Gastroesophageal sphincter (tissue), 4 donors: ENCODE measurements around the gene CCNC. TPM values are rescaled to one million over a fixed set of nuclear protein-coding genes. Genes with fewer than 3 reads are reported as not detected.

Source experiments
- ATAC-seq: fragments of 150-250 bp; one replicate; pipeline ENCODE4 v1.9.1; 2016; ENCODE audit warnings: mild to moderate bottlenecking, moderate library complexity
- H3K27ac ChIP-seq, 4 donors: fragments of 200-600 bp; sonication (generic) in 3 of 4; 1 replicate in 3 of 4; 2 replicates in 1 of 4; pipeline ENCODE4 v1.5.1; 2016 to 2019
- H3K27me3 ChIP-seq: fragments of 200-600 bp; sonication (generic); one replicate; pipeline ENCODE4 v1.5.1; 2019
- H3K36me3 ChIP-seq, 2 donors: fragments of 200-600 bp; sonication (generic); one replicate each; pipeline ENCODE4 v1.5.1; 2019; ENCODE audit warnings: control low read depth in 1 of 2
- H3K4me1 ChIP-seq, 3 donors: fragments of 200-600 bp; sonication (generic); 1 replicate in 2 of 3; 2 replicates in 1 of 3; pipeline ENCODE4 v1.5.1; 2016 to 2019; ENCODE audit warnings: control low read depth in 2 of 3
- H3K4me3 ChIP-seq, 2 donors: fragments of 200-600 bp; sonication (generic); one replicate each; pipeline ENCODE4 v1.5.1; 2019; ENCODE audit warnings: mild to moderate bottlenecking in 1 of 2, moderate library complexity in 1 of 2
- H3K9me3 ChIP-seq, 3 donors: fragments of 200-600 bp; sonication (generic); one replicate each; pipeline ENCODE4 v1.5.1; 2017 to 2019; ENCODE audit warnings: control low read depth in 2 of 3
- EP300 ChIP-seq: sonication (generic); formaldehyde crosslinking; IDR thresholded peaks from one replicate; pipeline ENCODE4 v1.6.1; 2017; ENCODE audit warnings: antibody characterized with exemption, mild to moderate bottlenecking
- POLR2A ChIP-seq, 2 donors: fragments of 450-650 bp; IDR thresholded peaks; one replicate each; pipeline ENCODE4 v1.6.1; 2017; ENCODE audit warnings: antibody characterized with exemption in 2 of 2, mild to moderate bottlenecking in 2 of 2, moderate library complexity in 1 of 2
- POLR2AphosphoS5 ChIP-seq: sonication (generic); formaldehyde crosslinking; IDR thresholded peaks from one replicate; pipeline ENCODE4 v1.6.1; 2017; ENCODE audit warnings: antibody characterized with exemption
- WGBS, 2 donors: methylation state at CpG; one replicate each; pipeline ENCODE4 v1.1.5; 2018; ENCODE audit warnings: low coverage in 1 of 2; 5-methylcytosine and 5-hydroxymethylcytosine counted together
- total RNA-seq, 4 donors: library from RNA; depleted of rRNA; stranded (reverse); fragments of >200 nt; gene quantifications; one replicate each; pipeline ENCODE4 v1.1.0, GENCODE V29; 2016
- TF ChIP-seq, protein P1 (sequence below), 4 experiments: fragments of 200-600 bp in 2 of 4; fragments of 450-650 bp in 2 of 4; sonication (generic) in 1 of 4; IDR thresholded peaks; one replicate each; pipeline ENCODE4 v1.5.1; 2017 to 2019; ENCODE audit warnings: antibody characterized with exemption in 4 of 4, mild to moderate bottlenecking in 2 of 4, moderate library complexity in 2 of 4

The CCNC gene, protein sequence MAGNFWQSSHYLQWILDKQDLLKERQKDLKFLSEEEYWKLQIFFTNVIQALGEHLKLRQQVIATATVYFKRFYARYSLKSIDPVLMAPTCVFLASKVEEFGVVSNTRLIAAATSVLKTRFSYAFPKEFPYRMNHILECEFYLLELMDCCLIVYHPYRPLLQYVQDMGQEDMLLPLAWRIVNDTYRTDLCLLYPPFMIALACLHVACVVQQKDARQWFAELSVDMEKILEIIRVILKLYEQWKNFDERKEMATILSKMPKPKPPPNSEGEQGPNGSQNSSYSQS
- total RNA-seq = 10 to 100 TPM; 31.6 to 66.2 (median 40.4) TPM

DNA sequence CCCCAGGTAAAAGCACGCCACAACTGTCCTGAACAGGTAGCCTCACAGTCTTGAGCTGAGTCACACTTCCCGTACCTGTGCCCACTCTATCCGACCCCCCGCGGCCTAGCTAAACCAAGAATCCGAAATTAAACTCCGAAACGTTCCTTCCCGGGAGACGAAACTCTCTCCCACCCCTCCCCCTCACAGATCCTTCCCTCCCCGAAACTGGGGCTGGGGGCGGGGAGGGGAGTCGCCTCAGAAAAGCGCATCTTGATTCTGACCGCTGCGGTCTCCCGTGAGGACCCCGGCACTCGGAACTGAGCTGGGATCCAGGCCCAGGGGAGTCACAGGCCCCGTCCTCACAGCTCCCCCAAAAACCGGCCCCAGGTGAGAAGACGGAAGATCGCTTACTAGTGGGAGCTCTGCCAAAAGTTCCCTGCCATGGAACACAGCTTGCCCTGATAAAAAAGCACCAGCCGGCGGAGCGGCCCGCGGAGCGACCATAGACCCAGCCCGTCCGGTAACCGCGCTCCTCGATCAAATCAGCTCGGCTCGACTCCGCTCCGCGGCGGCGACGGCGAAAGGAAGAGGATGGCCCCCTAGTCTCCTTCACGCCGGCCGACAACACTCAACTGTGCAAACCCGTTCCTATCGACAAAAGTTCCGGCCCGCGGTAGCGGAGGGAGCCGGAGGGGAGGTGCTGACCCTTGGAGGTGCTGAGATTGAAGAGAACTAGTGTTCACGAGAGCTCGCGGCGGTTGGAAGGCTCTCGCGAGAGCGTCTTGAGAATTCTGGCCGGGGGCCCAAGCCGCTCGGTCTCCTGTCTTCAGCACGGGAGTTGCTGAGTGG lies at the start of gene CCNC:
TSS of gene CCNC (minus strand) at position 558 of the 831 bp plus-strand sequence. CDS start at position 425, 133 bp downstream.
- Histone ChIP-seq H3K4me1 (peaks cover 0 to 17% (median 4%) of the 10 kb centered on the region in 3 donors), H3K27ac (peak within 1 kb of the TSS; percentile 21 to 86 (median 82)), H3K4me3 (peak within 1 kb of the TSS; percentile 74 to 95), H3K27me3 (no peaks in the 10 kb centered on the region), H3K36me3 (no peaks in the 10 kb centered on the region), H3K9me3 (no peaks in the 10 kb centered on the region)
- TF ChIP-seq POLR2A (IDR thresholded peaks at IDR 0.05) (peak; percentile 39 to 59), EP300 (no peak), POLR2AphosphoS5 (peak; percentile 86)
- TF ChIP-seq, protein P1, sequence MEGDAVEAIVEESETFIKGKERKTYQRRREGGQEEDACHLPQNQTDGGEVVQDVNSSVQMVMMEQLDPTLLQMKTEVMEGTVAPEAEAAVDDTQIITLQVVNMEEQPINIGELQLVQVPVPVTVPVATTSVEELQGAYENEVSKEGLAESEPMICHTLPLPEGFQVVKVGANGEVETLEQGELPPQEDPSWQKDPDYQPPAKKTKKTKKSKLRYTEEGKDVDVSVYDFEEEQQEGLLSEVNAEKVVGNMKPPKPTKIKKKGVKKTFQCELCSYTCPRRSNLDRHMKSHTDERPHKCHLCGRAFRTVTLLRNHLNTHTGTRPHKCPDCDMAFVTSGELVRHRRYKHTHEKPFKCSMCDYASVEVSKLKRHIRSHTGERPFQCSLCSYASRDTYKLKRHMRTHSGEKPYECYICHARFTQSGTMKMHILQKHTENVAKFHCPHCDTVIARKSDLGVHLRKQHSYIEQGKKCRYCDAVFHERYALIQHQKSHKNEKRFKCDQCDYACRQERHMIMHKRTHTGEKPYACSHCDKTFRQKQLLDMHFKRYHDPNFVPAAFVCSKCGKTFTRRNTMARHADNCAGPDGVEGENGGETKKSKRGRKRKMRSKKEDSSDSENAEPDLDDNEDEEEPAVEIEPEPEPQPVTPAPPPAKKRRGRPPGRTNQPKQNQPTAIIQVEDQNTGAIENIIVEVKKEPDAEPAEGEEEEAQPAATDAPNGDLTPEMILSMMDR (IDR thresholded peaks at IDR 0.05) = no peak
- 0% methylated on average over 5 to 6 of the region's 64 CpGs for WGBS, 2 donors
- ATAC-seq = peak; percentile 99

DNA sequence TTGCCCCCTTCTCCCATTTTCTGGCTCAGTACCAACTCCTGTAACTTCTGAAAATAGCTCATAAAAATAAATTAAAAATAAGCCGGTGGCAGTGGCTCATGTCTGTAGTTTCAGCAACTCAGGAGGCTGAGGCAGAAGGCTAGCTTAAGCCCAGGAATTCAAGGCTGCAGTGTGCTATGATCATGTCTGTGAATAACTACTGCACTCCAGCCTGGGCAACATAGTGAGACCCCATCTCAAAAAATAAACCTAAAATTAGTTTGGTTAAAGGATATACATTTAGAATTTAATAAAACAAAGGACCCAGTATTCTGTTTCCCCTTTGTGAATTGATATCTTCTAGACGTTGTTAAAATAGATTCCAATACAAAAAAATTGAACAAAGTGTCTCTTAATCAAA lies 48.7 kb upstream of the CCNC start:
- 0 to 59% methylated on average over 1 to 2 of the region's 2 CpGs for WGBS, 2 donors
- Histone ChIP-seq H3K36me3 (no peaks in the 10 kb centered on the region), H3K27ac (no peak overlapping the region), H3K4me1 (peaks cover 0 to 31% (median 24%) of the 10 kb centered on the region in 3 donors), H3K27me3 (peaks cover 100% of the 10 kb centered on the region), H3K9me3 (no peaks in the 10 kb centered on the region), H3K4me3 (no peak overlapping the region)
- TF ChIP-seq POLR2AphosphoS5 (no peak), EP300 (no peak), POLR2A (IDR thresholded peaks at IDR 0.05) (no peak)
- TF ChIP-seq, protein P1 (IDR thresholded peaks at IDR 0.05) = no peak
- ATAC-seq = no peak

DNA sequence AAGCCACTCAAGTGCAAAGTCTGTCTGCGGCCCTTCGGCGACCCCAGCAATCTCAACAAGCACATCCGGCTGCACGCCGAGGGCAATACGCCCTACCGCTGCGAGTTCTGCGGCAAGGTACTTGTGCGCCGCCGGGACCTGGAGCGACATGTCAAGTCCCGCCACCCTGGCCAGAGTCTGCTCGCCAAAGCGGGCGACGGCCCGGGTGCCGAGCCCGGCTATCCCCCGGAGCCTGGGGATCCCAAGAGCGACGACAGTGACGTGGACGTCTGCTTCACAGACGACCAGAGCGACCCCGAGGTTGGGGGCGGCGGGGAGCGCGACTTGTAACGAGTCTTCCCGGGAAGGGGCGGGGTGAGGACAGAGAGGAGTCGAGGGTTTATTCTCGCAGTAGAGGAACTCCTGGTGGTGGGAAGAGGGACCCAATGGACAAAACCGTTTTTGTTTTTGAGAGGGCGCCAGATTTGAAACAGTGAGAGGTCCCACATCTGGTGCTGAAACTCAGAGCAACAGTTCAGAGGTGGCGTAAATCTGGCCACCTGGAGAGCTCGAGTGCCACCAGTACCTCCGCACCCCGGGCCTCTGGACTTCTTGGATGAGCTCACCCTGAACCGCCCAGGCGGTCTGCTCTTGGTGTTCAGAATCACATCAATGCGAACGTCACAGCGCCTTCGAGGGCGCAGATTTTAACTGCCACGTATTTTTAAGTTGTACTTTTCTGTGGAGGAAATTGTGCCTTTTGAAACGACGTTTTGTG lies 46.1 kb upstream of the CCNC start:
- no peaks in the 10 kb centered on the region for H3K9me3 ChIP-seq
- ATAC-seq = no peak
- no peak overlapping the region for H3K27ac ChIP-seq
- H3K4me1 ChIP-seq = peaks cover 0 to 31% (median 24%) of the 10 kb centered on the region in 3 donors
- no peaks in the 10 kb centered on the region for H3K36me3 ChIP-seq
- 3 to 4% methylated on average over 5 to 12 of the region's 55 CpGs for WGBS, 2 donors
- H3K4me3 ChIP-seq = peak overlapping the region in 1 of 2 donors; percentile 54
- no peak for TF ChIP-seq POLR2A (IDR thresholded peaks at IDR 0.05)
- TF ChIP-seq, protein P1 (IDR thresholded peaks at IDR 0.05) = no peak
- TF ChIP-seq POLR2AphosphoS5 = no peak
- TF ChIP-seq EP300 = no peak
- peaks cover 100% of the 10 kb centered on the region for H3K27me3 ChIP-seq

DNA sequence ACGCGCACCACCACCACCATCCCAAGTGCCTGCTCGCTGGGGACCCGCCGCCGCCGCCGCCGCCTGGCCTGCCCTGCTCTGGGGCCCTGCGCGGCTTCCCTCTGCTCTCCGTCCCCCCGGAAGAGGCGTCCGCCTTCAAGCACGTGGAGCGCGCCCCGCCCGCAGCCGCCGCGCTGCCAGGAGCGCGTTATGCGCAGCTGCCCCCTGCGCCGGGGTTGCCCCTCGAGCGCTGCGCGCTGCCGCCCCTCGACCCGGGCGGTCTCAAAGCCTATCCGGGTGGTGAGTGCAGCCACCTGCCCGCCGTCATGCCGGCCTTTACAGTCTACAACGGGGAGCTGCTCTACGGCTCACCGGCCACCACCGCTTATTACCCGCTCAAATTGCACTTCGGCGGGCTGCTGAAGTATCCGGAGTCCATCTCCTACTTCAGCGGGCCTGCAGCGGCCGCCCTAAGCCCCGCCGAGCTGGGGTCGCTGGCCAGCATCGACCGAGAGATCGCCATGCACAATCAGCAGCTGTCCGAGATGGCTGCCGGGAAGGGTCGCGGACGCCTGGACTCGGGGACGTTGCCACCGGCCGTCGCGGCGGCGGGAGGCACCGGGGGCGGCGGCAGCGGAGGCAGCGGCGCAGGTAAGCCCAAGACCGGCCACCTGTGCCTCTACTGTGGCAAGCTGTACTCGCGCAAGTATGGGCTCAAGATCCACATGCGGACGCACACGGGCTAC lies 45.4 kb upstream of the CCNC start:
- Histone ChIP-seq H3K27me3 (peaks cover 100% of the 10 kb centered on the region), H3K36me3 (no peaks in the 10 kb centered on the region), H3K4me3 (peak overlapping the region; percentile 16 to 54), H3K9me3 (no peaks in the 10 kb centered on the region), H3K4me1 (peaks cover 0 to 28% (median 23%) of the 10 kb centered on the region in 3 donors), H3K27ac (no peak overlapping the region)
- no CpG with 5 or more reads among the region's 82 CpGs for WGBS, 2 donors
- TF ChIP-seq, protein P1 (IDR thresholded peaks at IDR 0.05) = no peak
- TF ChIP-seq EP300 (no peak), POLR2A (IDR thresholded peaks at IDR 0.05) (no peak), POLR2AphosphoS5 (no peak)
- peak; percentile 55 for ATAC-seq
